Measurements from ENCODE around the gene CILP. TPM values are rescaled to one million over a fixed set of nuclear protein-coding genes. Genes with fewer than 3 reads are reported as not detected.

CILP gene
- total RNA-seq, 1 experiment from 2014 or later: not detected

DNA sequence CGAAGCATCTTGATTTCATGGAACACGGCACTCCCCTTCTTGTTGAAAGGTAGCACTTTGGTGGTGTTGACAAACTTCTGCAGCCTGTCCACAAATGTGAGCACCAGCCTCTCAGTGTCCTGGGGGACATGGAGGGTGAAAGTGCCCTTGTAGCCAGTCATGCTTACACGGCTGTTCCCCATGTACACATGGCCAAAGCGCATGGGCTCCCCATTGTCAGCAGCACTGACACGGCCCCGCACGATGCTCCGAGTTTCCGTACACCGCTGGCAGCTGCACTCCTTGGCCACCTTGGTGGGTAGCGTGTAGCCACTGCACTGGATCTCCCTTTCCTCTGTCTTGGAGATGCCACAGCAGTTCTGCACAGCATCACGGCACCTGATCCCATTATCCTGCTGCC is 12.7 kb downstream of the CILP start:
- CTCF ChIA-PET: no interaction called here
- POLR2A ChIA-PET: no interaction called here

More for the DNA sequence above, 12.7 kb downstream of the CILP start:
- Histone ChIP-seq H3K36me3 (ENCODE audit: control insufficient read depth in 1 of 2, insufficient read depth in 2 of 2, low read length in 2 of 2) (no peaks in the 10 kb centered on the region), H3K4me2 (ENCODE audit: low read length) (no peak overlapping the region), H3K27me3 (ENCODE audit: insufficient read depth, low read length) (no peaks in the 10 kb centered on the region), H3K27ac (ENCODE audit: low read depth, low read length) (no peak overlapping the region), H3K9me2 (ENCODE audit: insufficient read depth) (no peaks in the 10 kb centered on the region), H3K9ac (ENCODE audit: low read length) (no peak overlapping the region), H3K79me2 (ENCODE audit: insufficient read depth, low read length) (no peaks in the 10 kb centered on the region), H3K4me1 (ENCODE audit: control insufficient read depth in 1 of 2, insufficient read depth in 2 of 2, low read length in 2 of 2) (no peaks in the 10 kb centered on the region), H2AFZ (ENCODE audit: low read depth, low read length, poor library complexity, severe bottlenecking) (no peak overlapping the region), H3K4me3 (replicated peaks in 1 of 2; ENCODE audit: low read depth in 1 of 2, low read length in 2 of 2) (no peak overlapping the region), H4K20me1 (ENCODE audit: insufficient read depth) (no peaks in the 10 kb centered on the region), H3K9me3 (ENCODE audit: control insufficient read depth in 1 of 2, insufficient read depth in 1 of 2, low read depth in 1 of 2, low read length in 2 of 2) (no peaks in the 10 kb centered on the region)
- TF ChIP-seq FOSL1 (IDR thresholded peaks at IDR 0.05; ENCODE audit: low read depth): no peak
- no peak for TF ChIP-seq CEBPB (IDR thresholded peaks at IDR 0.05; ENCODE audit: low read depth)
- TF ChIP-seq, protein P1, sequence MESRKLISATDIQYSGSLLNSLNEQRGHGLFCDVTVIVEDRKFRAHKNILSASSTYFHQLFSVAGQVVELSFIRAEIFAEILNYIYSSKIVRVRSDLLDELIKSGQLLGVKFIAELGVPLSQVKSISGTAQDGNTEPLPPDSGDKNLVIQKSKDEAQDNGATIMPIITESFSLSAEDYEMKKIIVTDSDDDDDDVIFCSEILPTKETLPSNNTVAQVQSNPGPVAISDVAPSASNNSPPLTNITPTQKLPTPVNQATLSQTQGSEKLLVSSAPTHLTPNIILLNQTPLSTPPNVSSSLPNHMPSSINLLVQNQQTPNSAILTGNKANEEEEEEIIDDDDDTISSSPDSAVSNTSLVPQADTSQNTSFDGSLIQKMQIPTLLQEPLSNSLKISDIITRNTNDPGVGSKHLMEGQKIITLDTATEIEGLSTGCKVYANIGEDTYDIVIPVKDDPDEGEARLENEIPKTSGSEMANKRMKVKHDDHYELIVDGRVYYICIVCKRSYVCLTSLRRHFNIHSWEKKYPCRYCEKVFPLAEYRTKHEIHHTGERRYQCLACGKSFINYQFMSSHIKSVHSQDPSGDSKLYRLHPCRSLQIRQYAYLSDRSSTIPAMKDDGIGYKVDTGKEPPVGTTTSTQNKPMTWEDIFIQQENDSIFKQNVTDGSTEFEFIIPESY (IDR thresholded peaks at IDR 0.05; ENCODE audit: extremely low read depth, insufficient replicate concordance, low read length): no peak
- TF ChIP-seq, protein P2, sequence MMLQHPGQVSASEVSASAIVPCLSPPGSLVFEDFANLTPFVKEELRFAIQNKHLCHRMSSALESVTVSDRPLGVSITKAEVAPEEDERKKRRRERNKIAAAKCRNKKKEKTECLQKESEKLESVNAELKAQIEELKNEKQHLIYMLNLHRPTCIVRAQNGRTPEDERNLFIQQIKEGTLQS (IDR thresholded peaks at IDR 0.05): no peak
- no peak for TF ChIP-seq SP1 (IDR thresholded peaks at IDR 0.05; ENCODE audit: low read depth)
- no peak for TF ChIP-seq POLR2A (IDR thresholded peaks at IDR 0.05; ENCODE audit: borderline replicate concordance, extremely low read depth, insufficient read depth, insufficient read length)
- no peak for TF ChIP-seq RAD21 (IDR thresholded peaks at IDR 0.05; ENCODE audit: low read depth)
- no peak for TF ChIP-seq TCF7L2 (IDR thresholded peaks at IDR 0.05; ENCODE audit: borderline replicate concordance, extremely low read depth, insufficient read depth, insufficient read length)
- no peak for TF ChIP-seq EGR1 (IDR thresholded peaks at IDR 0.05; ENCODE audit: low read depth)
- no peak for TF ChIP-seq ZFX (IDR thresholded peaks at IDR 0.05)
- no peak for TF ChIP-seq ELF1 (IDR thresholded peaks at IDR 0.05; ENCODE audit: borderline replicate concordance, low read depth)
- no peak for TF ChIP-seq YY1 (IDR thresholded peaks at IDR 0.05; ENCODE audit: extremely low read depth, insufficient replicate concordance, low read depth, low read length)
- TF ChIP-seq EZH2phosphoT487 (IDR thresholded peaks at IDR 0.05; ENCODE audit: borderline replicate concordance): no peak
- no peak for TF ChIP-seq ZNF274 (IDR thresholded peaks at IDR 0.05; ENCODE audit: low read depth, low read length)
- TF ChIP-seq, protein P3, sequence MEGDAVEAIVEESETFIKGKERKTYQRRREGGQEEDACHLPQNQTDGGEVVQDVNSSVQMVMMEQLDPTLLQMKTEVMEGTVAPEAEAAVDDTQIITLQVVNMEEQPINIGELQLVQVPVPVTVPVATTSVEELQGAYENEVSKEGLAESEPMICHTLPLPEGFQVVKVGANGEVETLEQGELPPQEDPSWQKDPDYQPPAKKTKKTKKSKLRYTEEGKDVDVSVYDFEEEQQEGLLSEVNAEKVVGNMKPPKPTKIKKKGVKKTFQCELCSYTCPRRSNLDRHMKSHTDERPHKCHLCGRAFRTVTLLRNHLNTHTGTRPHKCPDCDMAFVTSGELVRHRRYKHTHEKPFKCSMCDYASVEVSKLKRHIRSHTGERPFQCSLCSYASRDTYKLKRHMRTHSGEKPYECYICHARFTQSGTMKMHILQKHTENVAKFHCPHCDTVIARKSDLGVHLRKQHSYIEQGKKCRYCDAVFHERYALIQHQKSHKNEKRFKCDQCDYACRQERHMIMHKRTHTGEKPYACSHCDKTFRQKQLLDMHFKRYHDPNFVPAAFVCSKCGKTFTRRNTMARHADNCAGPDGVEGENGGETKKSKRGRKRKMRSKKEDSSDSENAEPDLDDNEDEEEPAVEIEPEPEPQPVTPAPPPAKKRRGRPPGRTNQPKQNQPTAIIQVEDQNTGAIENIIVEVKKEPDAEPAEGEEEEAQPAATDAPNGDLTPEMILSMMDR (IDR thresholded peaks at IDR 0.05 in 2 of 3, conservative IDR thresholded peaks at IDR 0.05 in 1 of 3; ENCODE audit: borderline replicate concordance in 1 of 3, insufficient read depth in 1 of 3, low read depth in 2 of 3, low read length in 2 of 3): no peak
- RAD21 ChIA-PET (ENCODE audit: low non-redundant PET in 1 of 2, low total read pairs in 2 of 2, uncharacterized antibody in 2 of 2, unreplicated experiment in 2 of 2): no interaction called here
- no TSS peak for BruUV-seq (replicated peaks)
- ATAC-seq (no peak), DNase-seq (ENCODE audit: low read depth, low spot score) (no peak)
- intact Hi-C loops (cut with micrococcal nuclease): no loop called here
